HG03280 (cell line): ENCODE results near the gene NEU3.

ENCODE experiments used
- ATAC-seq: cut with Tn5 transposase; IDR thresholded peaks from one replicate; pipeline ENCODE4 v1.9.1; 2021; ENCODE audit warnings: mild to moderate bottlenecking, moderate library complexity; ENCODE audit not compliant: unreplicated experiment

NEU3 gene

DNA sequence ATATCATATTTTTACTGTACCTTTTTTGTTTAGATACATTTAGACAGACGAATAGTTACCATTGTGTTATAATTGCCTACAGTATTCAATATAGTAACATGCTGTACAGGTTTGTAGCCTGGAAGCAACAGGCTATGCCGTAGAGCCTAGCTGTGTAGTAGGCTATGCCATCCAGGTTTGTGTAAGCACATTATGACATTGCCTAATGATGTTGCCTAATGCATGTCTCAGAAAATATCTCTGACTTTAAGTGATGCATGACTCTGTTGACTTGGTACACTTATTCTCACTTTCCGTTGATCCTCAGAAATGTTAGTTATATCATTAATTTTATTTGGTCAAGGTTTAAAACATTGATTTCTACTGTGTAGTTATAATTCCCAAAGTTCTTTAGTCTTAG, 68.1 kb downstream of the NEU3 start:
- ATAC-seq, result no peak

GRCh38 chr11:75059299-75059698, 70.6 kb downstream of the NEU3 start:
- ATAC-seq, result no peak

DNA sequence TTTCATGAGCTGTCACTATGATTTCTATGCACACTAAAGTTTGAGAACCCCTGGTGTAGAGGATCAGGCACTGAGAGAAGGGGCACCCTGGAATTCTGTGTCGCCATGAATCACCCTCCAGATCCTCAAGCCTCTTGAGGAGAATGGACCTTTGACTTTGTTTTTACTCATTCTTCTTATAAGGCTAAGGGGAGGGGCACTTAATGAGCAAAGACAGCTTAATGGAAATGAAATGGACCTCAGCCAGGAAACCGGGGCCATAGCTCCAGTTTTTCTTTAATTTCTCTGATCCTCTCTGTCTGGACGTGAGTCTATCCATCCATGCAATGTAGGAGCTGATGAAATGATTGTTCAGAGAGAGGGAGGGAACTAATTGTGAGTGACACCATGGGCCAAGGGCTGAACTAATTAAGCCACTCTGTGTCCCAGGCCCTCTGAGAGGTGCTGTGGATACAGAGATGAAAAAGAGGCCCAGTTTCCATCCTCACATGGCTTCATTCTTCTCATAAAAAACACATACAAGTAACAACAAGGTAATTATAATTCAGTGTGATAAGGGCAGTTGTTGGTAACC, 75.1 kb downstream of the NEU3 start:
- no peak for ATAC-seq

DNA sequence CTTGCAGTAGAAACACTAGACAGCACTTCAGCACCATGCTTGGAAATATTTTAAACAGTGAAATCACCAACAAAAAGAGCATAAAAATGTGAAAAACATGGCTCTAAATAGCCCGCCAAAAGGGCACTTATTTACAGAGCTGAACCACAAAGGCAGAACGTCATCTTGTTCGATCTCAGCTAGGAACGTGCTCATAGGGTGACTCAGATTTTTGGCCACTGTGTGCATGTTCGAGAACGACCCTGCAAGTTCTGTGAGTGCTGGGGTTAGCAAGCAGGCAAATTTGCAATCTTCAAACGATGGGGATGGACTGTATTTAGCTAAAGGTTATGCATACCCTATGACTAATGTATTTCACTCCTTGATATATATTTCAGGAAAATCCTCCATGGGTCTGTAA, 77.3 kb downstream of the NEU3 start:
- no peak for ATAC-seq
